Pancreas (tissue), 10 donors: ENCODE results near the gene SKAP1. TPM values are rescaled to one million over a fixed set of nuclear protein-coding genes. Genes with fewer than 3 reads are reported as not detected.

Source experiments
- ATAC-seq, 4 donors: fragments of 200-7000 bp; cut with Tn5 transposase; one replicate each; pipeline versions ENCODE4 v1.8.0 to v1.9.1; 2020; ENCODE audit warnings: mild to moderate bottlenecking in 4 of 4, moderate library complexity in 4 of 4
- DNase-seq, 6 donors: peaks; one replicate each; pipeline ENCODE4 v3.0.0-alpha.2; 2020
- FAIRE-seq: peaks from 2 replicates; lab custom pipeline; 2012; peaks lifted over from hg19 to GRCh38; lab: Jason Lieb, UNC
- H3K27ac ChIP-seq, 4 donors: fragments of 200-600 bp; sonication (generic); 1 replicate in 3 of 4; 2 replicates in 1 of 4; pipeline versions ENCODE4 v1.5.0 to v1.8.0; 2020
- H3K27me3 ChIP-seq, 4 donors: fragments of 200-600 bp; one replicate each; pipeline ENCODE4 v1.8.0; 2021
- H3K36me3 ChIP-seq, 3 donors: fragments of 200-600 bp; sonication (generic) in 1 of 3; one replicate each; pipeline versions ENCODE4 v1.5.0 to v1.8.0; 2020 to 2021
- H3K4me1 ChIP-seq, 3 donors: fragments of 200-600 bp; one replicate each; pipeline ENCODE4 v1.8.0; 2021
- H3K4me3 ChIP-seq, 4 donors: fragments of 200-600 bp; sonication (generic) in 2 of 4; one replicate each; pipeline versions ENCODE4 v1.5.0 to v1.8.0; 2020 to 2021
- H3K9me3 ChIP-seq, 4 donors: fragments of 200-600 bp; one replicate each; pipeline ENCODE4 v1.8.0; 2021
- CTCF ChIP-seq, 4 donors: fragments of 200-600 bp; sonication (generic) in 3 of 4; IDR thresholded peaks; one replicate each; pipeline versions ENCODE4 v1.5.0 to v1.8.0; 2021; ENCODE audit warnings: antibody characterized with exemption in 4 of 4
- WGBS, 2 donors: extraction: QIAGEN DNeasy Blood & Tissue Kit; methylation state at CpG; one replicate each; pipeline ENCODE4 v1.1.7; 2013; 5-methylcytosine and 5-hydroxymethylcytosine counted together
- intact Hi-C, 3 donors: fragments of 100-400 bp; cut with DNase I; formaldehyde crosslinking; loops; one replicate each; pipeline versions ENCODE4 v1.11.1 to v1.14.2; 2022
- polyA plus RNA-seq, 2 donors: library from polyadenylated mRNA; stranded (reverse); fragments of 200-250 nt; gene quantifications; one replicate each; pipeline ENCODE4 v1.2.3, GENCODE V29; 2013
- total RNA-seq, 6 donors: library from RNA; stranded (reverse); fragmentation: NEBNext Ultra II Directional in 4 of 6; extraction: Animal tissue kit (Norgen Biotek cat#: 25700) in 4 of 6; gene quantifications; one replicate each; pipeline versions ENCODE4 v1.2.1 to v1.2.4, GENCODE V29; 2021 to 2023
- donor health status: healthy with polysubstance abuse.
- donor health status: DM: no; HTN: no; CAD: no; lungs with moderate emphysema.
- donor health status: DM: no; HTN: no; CAD: no.
- donor health status: control.
- donor health status: control.
- donor health status: Bipolar disorder and iron deficiency.
- donor health status: DM: yes; HTN: yes; CAD: no.
- donor health status: DM: no; HTN: no; CAD: no.
- donor health status: DM: no; HTN: no; CAD: no.
- donor health status: DM: yes; HTN: yes; CAD: no.

Gene SKAP1
- total and polyA plus RNA-seq, 8 donors: 0.92 to 5.2 (median 3.0) TPM

GRCh38 chr17:48261297-48261880, 168.6 kb downstream of the SKAP1 start:
- 51 to 55% methylated on average over 5 of the region's 5 CpGs for WGBS, 2 donors
- peaks cover 0 to 15% (median 10%) of the 10 kb centered on the region in 3 donors for H3K4me1 ChIP-seq
- DNase-seq: no peak
- no peak overlapping the region for H3K4me3 ChIP-seq
- H3K9me3 ChIP-seq: no peaks in the 10 kb centered on the region
- H3K27me3 ChIP-seq: no peaks in the 10 kb centered on the region
- no peak for FAIRE-seq
- no peak overlapping the region for H3K27ac ChIP-seq
- no peak for TF ChIP-seq CTCF (IDR thresholded peaks at IDR 0.05)
- intact Hi-C loops: no loop called here
- H3K36me3 ChIP-seq: no peaks in the 10 kb centered on the region
- no peak for ATAC-seq

- H3K9me3 ChIP-seq: no peaks in the 10 kb centered on the region
- WGBS, 2 donors: 15 to 17% methylated on average over 3 of the region's 3 CpGs
- H3K27ac ChIP-seq: no peak overlapping the region
- peak; percentile 66 for FAIRE-seq
- ATAC-seq: peak; percentile 46 to 88 (median 83)
- DNase-seq: peak in 1 of 6 donors; percentile 22
- peaks cover 0 to under 1% (median under 1%) of the 10 kb centered on the region in 3 donors for H3K4me1 ChIP-seq
- intact Hi-C loops: no loop called here
- H3K36me3 ChIP-seq: no peaks in the 10 kb centered on the region
- no peak overlapping the region for H3K4me3 ChIP-seq
- no peaks in the 10 kb centered on the region for H3K27me3 ChIP-seq
- peak in 3 of 4 donors; percentile 28 to 42 (median 42) for TF ChIP-seq CTCF (IDR thresholded peaks at IDR 0.05)
Observed at GRCh38 chr17:48259694-48260291, 170.2 kb downstream of the SKAP1 start.

GRCh38 chr17:48258331-48258730, 171.7 kb downstream of the SKAP1 start:
- no peak for TF ChIP-seq CTCF (IDR thresholded peaks at IDR 0.05)

GRCh38 chr17:48255759-48256158, 174.3 kb downstream of the SKAP1 start:
- DNase-seq (no peak), ATAC-seq (no peak), FAIRE-seq (no peak)
- H3K27me3 ChIP-seq: no peaks in the 10 kb centered on the region
- no peaks in the 10 kb centered on the region for H3K4me1 ChIP-seq
- no peaks in the 10 kb centered on the region for H3K36me3 ChIP-seq
- H3K4me3 ChIP-seq: no peak overlapping the region
- no peak for TF ChIP-seq CTCF (IDR thresholded peaks at IDR 0.05)
- 68 to 80% methylated on average over 4 of the region's 4 CpGs for WGBS, 2 donors
- H3K27ac ChIP-seq: no peak overlapping the region
- no peaks in the 10 kb centered on the region for H3K9me3 ChIP-seq
- intact Hi-C loops: no loop called here

More at GRCh38 chr17:48258331-48258730, 171.7 kb downstream of the SKAP1 start:
- H3K9me3 ChIP-seq: no peaks in the 10 kb centered on the region
- 78 to 91% methylated on average over 1 of the region's 1 CpG for WGBS, 2 donors
- ATAC-seq: no peak
- no peaks in the 10 kb centered on the region for H3K27me3 ChIP-seq
- H3K4me3 ChIP-seq: no peak overlapping the region
- DNase-seq: no peak
- H3K36me3 ChIP-seq: no peaks in the 10 kb centered on the region
- intact Hi-C loops: no loop called here
- no peak overlapping the region for H3K27ac ChIP-seq
- FAIRE-seq: no peak
- H3K4me1 ChIP-seq: no peaks in the 10 kb centered on the region

GRCh38 chr17:48254896-48255295, 175.1 kb downstream of the SKAP1 start:
- no peak for FAIRE-seq

More at GRCh38 chr17:48254896-48255295, 175.1 kb downstream of the SKAP1 start:
- WGBS, 2 donors: 48% methylated on average over 1 of the region's 1 CpG
- H3K4me1 ChIP-seq: no peaks in the 10 kb centered on the region
- no peak overlapping the region for H3K27ac ChIP-seq
- no peak for TF ChIP-seq CTCF (IDR thresholded peaks at IDR 0.05)
- no peaks in the 10 kb centered on the region for H3K27me3 ChIP-seq
- intact Hi-C loops: no loop called here
- ATAC-seq (no peak), DNase-seq (no peak)
- H3K9me3 ChIP-seq: no peaks in the 10 kb centered on the region
- no peaks in the 10 kb centered on the region for H3K36me3 ChIP-seq
- no peak overlapping the region for H3K4me3 ChIP-seq
